NK-92 (cell line): ENCODE measurements around the gene TRNP1.

Experiments used
- DNase-seq: peaks from one replicate; lab custom pipeline; 2025; ENCODE audit not compliant: unreplicated experiment; lab: John Stamatoyannopoulos, UW

TRNP1 gene

GRCh38 chr1:27000817-27001460, 7.4 kb downstream of the TRNP1 start:
- DNase-seq: no peak

GRCh38 chr1:27001570-27002360, 8.3 kb downstream of the TRNP1 start:
- no peak for DNase-seq

- no peak for DNase-seq
These were observed 10.4 kb downstream of the TRNP1 start for GRCh38 chr1:27003745-27004470.

GRCh38 chr1:27004471-27005165, 11.1 kb downstream of the TRNP1 start:
- DNase-seq: no peak

- DNase-seq: no peak
These were observed 11.7 kb downstream of the TRNP1 start for GRCh38 chr1:27005166-27005530.

GRCh38 chr1:27005648-27006496, 12.4 kb downstream of the TRNP1 start:
- no peak for DNase-seq

- no peak for DNase-seq
These were observed 13.2 kb downstream of the TRNP1 start for GRCh38 chr1:27006683-27007082.

- DNase-seq: no peak
These were observed 14.6 kb downstream of the TRNP1 start for GRCh38 chr1:27007909-27008582.

- DNase-seq: no peak
These were observed 16.2 kb downstream of the TRNP1 start for GRCh38 chr1:27009601-27010197.

- DNase-seq: no peak
These were observed 16.9 kb downstream of the TRNP1 start for GRCh38 chr1:27010226-27010994.

GRCh38 chr1:27011058-27011764, 17.7 kb downstream of the TRNP1 start:
- DNase-seq: no peak

- DNase-seq: no peak
These were observed 18.6 kb downstream of the TRNP1 start for GRCh38 chr1:27011976-27012563.

GRCh38 chr1:27015260-27015659, 21.8 kb downstream of the TRNP1 start:
- DNase-seq: no peak

GRCh38 chr1:27016376-27016775, 22.9 kb downstream of the TRNP1 start:
- no peak for DNase-seq

GRCh38 chr1:27017207-27017606, 23.7 kb downstream of the TRNP1 start:
- no peak for DNase-seq

GRCh38 chr1:27018316-27018715, 24.8 kb downstream of the TRNP1 start:
- no peak for DNase-seq

GRCh38 chr1:27021354-27022031, 28.0 kb downstream of the TRNP1 start:
- DNase-seq: no peak
